Measurements from ENCODE around the gene MAPK1. TPM values are rescaled to one million over a fixed set of nuclear protein-coding genes. Genes with fewer than 3 reads are reported as not detected.

The MAPK1 gene
- total RNA-seq, 1 donor from 2014 or later = 42.3 TPM

DNA sequence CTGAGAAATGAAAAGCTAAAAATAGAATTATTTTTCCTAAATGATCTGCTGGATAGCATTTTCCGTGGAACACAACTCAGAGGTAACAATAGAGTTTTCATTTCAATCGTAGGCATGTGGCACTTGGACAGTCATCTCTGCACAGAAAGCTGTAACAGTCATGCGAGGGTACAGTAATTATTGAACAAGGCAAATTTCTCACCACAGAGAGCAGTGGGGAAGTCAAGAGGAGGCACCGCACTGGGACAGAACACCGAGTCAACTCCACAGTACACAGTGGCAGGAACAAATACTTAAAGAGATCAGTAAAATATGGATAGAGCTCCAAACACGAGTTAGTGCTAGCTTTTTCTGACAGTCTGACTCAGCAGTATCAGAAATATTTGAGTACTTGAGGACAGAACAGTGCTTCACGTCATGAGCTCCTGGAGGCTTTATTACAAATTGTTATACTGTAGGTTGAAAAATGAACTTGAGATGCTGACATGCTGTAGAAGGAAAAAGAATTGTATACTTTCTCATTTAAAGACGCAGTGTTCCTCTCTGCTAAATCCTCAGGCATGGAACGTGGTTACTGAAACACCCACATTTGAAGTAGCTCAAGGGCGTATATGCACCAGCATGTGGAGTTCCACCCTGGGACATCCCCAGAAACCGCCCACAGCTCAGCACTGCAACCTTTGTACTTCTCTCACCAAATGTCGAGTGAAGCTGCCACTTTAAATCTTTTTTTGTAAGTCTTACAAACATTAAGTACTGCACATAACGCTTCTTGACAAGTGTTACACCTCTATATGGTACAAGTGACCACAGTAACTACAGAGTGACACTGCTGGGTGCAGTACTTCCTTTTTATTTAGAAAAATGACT, 104.5 kb downstream of the MAPK1 start:
- TF ChIP-seq CTCF (conservative IDR thresholded peaks at IDR 0.05; ENCODE audit: low read depth, low read length) = no peak
- DNase-seq (ENCODE audit: low read depth) = no peak
- H3K4me3 ChIP-seq (ENCODE audit: low read depth, low read length) = no peak overlapping the region

DNA sequence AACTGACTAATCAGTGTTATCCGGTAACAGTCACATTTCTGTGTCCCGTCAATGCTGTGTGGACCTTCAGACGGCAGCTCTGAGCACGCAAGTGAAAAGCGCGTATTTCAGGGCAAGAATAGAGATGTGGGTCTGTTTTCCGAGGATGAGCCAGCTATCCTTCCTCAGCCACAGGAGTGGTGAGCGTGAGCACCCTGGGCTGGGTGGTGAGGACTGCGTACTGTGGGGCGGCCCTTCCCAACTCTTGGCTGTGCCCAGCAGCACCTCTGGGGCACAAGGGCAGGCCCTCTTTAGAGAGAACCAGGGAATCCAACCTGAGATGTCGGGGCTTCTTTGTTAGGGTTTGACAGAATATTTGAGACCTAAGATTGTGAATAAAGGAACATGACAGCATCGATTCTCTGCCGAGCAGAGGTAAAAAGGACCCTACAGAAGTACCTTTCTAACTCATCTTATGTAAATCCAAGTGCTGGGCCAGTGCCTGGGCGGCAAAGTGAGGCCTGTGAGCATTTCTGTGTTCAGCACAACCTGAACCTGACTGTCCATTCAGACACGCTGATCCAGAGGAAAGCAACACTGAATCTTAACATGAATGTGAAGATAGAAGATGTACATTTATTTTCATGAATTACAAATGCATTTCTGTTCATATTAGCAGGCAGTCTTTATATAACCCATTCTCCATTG, 105.3 kb downstream of the MAPK1 start:
- H3K4me3 ChIP-seq (ENCODE audit: low read depth, low read length) = no peak overlapping the region
- no peak for TF ChIP-seq CTCF (conservative IDR thresholded peaks at IDR 0.05; ENCODE audit: low read depth, low read length)
- no peak for DNase-seq (ENCODE audit: low read depth)

DNA sequence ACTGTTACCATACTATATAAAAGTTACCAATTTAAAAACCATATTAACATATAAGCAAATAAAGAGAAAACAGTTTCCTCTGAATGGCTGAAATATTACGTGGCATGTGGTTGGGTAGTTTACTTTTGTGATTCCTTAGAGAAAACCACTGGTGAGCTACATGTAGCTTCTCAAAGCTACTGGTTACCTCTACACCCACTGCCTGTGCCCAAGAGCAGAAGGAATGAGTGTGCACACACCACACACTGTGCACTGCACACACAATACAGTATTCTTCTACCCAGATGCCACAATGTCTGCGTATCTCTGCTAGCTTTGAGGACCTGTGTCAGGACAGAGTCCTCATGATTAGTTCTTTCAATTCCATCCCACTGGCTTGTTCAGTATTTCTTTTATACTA, 106.4 kb downstream of the MAPK1 start:
- no peak for DNase-seq (ENCODE audit: low read depth)
- no peak for TF ChIP-seq CTCF (conservative IDR thresholded peaks at IDR 0.05; ENCODE audit: low read depth, low read length)
- H3K4me3 ChIP-seq (ENCODE audit: low read depth, low read length) = no peak overlapping the region

GRCh38 chr22:21760640-21761039, 106.8 kb downstream of the MAPK1 start:
- DNase-seq (ENCODE audit: low read depth) = no peak
- H3K4me3 ChIP-seq (ENCODE audit: low read depth, low read length) = no peak overlapping the region
- TF ChIP-seq CTCF (conservative IDR thresholded peaks at IDR 0.05; ENCODE audit: low read depth, low read length) = no peak

DNA sequence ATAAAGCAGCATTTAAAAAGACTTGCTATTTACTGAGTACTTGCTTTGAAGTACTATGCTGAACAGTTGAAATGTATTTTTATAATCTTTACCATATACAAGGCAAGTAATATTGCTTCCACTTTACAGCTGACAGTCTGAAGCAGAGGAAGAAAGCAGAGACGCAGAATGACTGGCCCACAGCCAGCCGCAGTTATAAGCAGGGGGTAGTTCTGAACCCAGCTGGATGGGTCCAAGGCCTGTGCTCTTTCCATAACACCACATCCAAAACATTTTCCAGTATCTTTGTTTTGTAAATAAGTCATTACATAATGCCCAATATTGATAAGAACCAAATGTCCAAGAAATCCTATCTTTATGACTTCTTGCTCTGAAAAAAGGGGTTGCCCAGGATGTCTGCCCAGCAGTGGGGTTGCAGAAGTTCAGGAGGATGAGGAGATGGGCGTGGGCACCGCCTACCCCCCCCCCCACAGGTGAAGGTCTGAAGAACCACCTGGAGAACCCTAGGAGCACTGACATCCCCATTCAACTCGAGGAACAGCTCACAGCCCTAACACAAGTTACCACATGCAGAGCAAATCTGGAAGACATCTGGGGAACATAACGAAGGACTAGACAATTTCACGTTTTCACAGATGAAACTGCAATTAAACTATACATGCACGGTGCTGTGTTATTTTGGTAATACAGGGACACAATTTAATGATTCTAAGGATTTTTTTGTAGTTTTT, 107.6 kb downstream of the MAPK1 start:
- DNase-seq (ENCODE audit: low read depth) = no peak
- no peak overlapping the region for H3K4me3 ChIP-seq (ENCODE audit: low read depth, low read length)
- no peak for TF ChIP-seq CTCF (conservative IDR thresholded peaks at IDR 0.05; ENCODE audit: low read depth, low read length)

- DNase-seq (ENCODE audit: low read depth) = no peak
- TF ChIP-seq CTCF (conservative IDR thresholded peaks at IDR 0.05; ENCODE audit: low read depth, low read length) = no peak
- no peak overlapping the region for H3K4me3 ChIP-seq (ENCODE audit: low read depth, low read length)
Observed at GRCh38 chr22:21759093-21759492, 108.4 kb downstream of the MAPK1 start.
